ENCODE measurements around the gene MRPL12. TPM values are rescaled to one million over a fixed set of nuclear protein-coding genes. Genes with fewer than 3 reads are reported as not detected.
A peak's percentile ranks its signal among the peaks of the same experiment; 100 is the strongest.

MRPL12 gene
- total and polyA plus RNA-seq, 2 of the 8 experiments (the other 6 are each of a cell fraction or from before 2014, with no cell fraction given), result 120 to 141 TPM

GRCh38 chr17:81715107-81715871 is 12.1 kb downstream of the MRPL12 start:
- no peak overlapping the region for H3K27ac ChIP-seq (ENCODE audit: low read depth, low read length)
- H3K9me3 ChIP-seq (ENCODE audit: insufficient read depth in 2 of 2, low read depth in 1 of 2, low read length in 1 of 2), result no peaks in the 10 kb centered on the region
- H4K5ac ChIP-seq (ENCODE audit: insufficient read length, low read depth, low read length), result no peak overlapping the region
- H4K91ac ChIP-seq (replicated peaks; ENCODE audit: insufficient read length, low read length), result peak overlapping the region; percentile 27
- H2BK120ac ChIP-seq (replicated peaks; ENCODE audit: low read depth, low read length), result no peak overlapping the region
- peaks cover 8% of the 10 kb centered on the region; the same call in 1 of the 2 replicates for H3K79me1 ChIP-seq (ENCODE audit: low read depth, low read length)
- FAIRE-seq (no peak), DNase-seq (ENCODE audit: low read depth in 1 of 2, low spot score in 2 of 2) (no peak)
- H3K18ac ChIP-seq (ENCODE audit: extremely low read depth, low read length), result no peak overlapping the region
- no peak overlapping the region for H2AFZ ChIP-seq (ENCODE audit: low read length)
- no peak overlapping the region for H2BK15ac ChIP-seq (ENCODE audit: low read length)
- H3K4ac ChIP-seq (replicated peaks; ENCODE audit: insufficient read length, low read depth, low read length), result no peak overlapping the region
- no peak overlapping the region; a peak in 1 of 7 replicates for H3K9ac ChIP-seq (replicated peaks in 1 of 4; ENCODE audit: extremely low read depth in 1 of 4, low read depth in 3 of 4, low read length in 3 of 4)
- H2AK5ac ChIP-seq (ENCODE audit: low read depth, low read length), result no peak overlapping the region
- no peak overlapping the region for H3K4me2 ChIP-seq (ENCODE audit: insufficient read depth in 1 of 2, low read depth in 2 of 2, low read length in 2 of 2)
- peak overlapping the region; percentile 51; the same call in 1 of the 2 replicates for H4K8ac ChIP-seq (ENCODE audit: extremely low read depth, insufficient read depth, low read length)
- H3K79me2 ChIP-seq (ENCODE audit: control insufficient read depth in 1 of 2, insufficient read depth in 2 of 2, low read length in 2 of 2), result peaks cover 0 to 7% of the 10 kb centered on the region in 2 experiments; a peak in 1 of 4 replicates
- peaks cover 0 to 21% (median 16%) of the 10 kb centered on the region in 4 experiments; a peak in 5 of 7 replicates for H3K4me1 ChIP-seq (replicated peaks in 1 of 4; ENCODE audit: control insufficient read depth in 3 of 4, insufficient read depth in 4 of 4, low read length in 3 of 4)
- no peaks in the 10 kb centered on the region; a peak in 2 of 7 replicates for H3K27me3 ChIP-seq (replicated peaks in 1 of 4; ENCODE audit: control insufficient read depth in 3 of 4, extremely low read depth in 1 of 4, insufficient read depth in 3 of 4, low read length in 3 of 4)
- no peak overlapping the region for H2BK20ac ChIP-seq (ENCODE audit: low read length)
- no peak overlapping the region for H2BK5ac ChIP-seq (ENCODE audit: low read depth, low read length)
- H2BK12ac ChIP-seq (ENCODE audit: low read depth, low read length), result no peak overlapping the region
- CTCF ChIA-PET (ENCODE audit: partially characterized antibody), result interaction anchor here (0.6 to 2.5 kb wide), 11 partner anchors 10 to 154 kb away, joined by 3 to 13 read pairs (median 4); partner anchors contain the start of gene MRPL12
- H3K14ac ChIP-seq (ENCODE audit: insufficient read length), result no peak overlapping the region
- H4K20me1 ChIP-seq (replicated peaks in 1 of 2; ENCODE audit: control insufficient read depth in 1 of 2, insufficient read depth in 2 of 2, low read length in 2 of 2), result peaks cover 3 to 10% of the 10 kb centered on the region in 2 experiments
- H3K4me3 ChIP-seq (ENCODE audit: extremely low read depth in 1 of 4, insufficient read depth in 2 of 4, low read depth in 3 of 4, low read length in 4 of 4), result no peak overlapping the region
- H3K23ac ChIP-seq (ENCODE audit: insufficient read length), result no peak overlapping the region
- WGBS, 2 experiments (ENCODE audit: extremely low coverage in 1 of 2, insufficient coverage in 1 of 2, insufficient read length in 1 of 2, insufficient replicate concordance in 2 of 2, low coverage in 1 of 2, low lambda C conversion rate in 2 of 2, missing lambda C conversion rate in 1 of 2), result 94% methylated on average over 23 of the region's 32 CpGs; no CpG with 5 or more reads in 1 of the 2 experiments
- peaks cover 20% of the 10 kb centered on the region for H3K23me2 ChIP-seq (ENCODE audit: low read depth, low read length)
- peaks cover 0 to 9% (median 0%) of the 10 kb centered on the region in 4 experiments; a peak in 3 of 8 replicates for H3K36me3 ChIP-seq (ENCODE audit: control insufficient read depth in 2 of 4, insufficient read depth in 4 of 4, low read length in 3 of 4)
- no peak overlapping the region for H3K56ac ChIP-seq (replicated peaks; ENCODE audit: insufficient read length, low read depth, low read length)
- TF ChIP-seq JUND (IDR thresholded peaks at IDR 0.05; ENCODE audit: low read length) (no peak), SP1 (IDR thresholded peaks at IDR 0.05; ENCODE audit: low read depth, low read length) (no peak), TAF7 (optimal IDR thresholded peaks at IDR 0.05; ENCODE audit: borderline replicate concordance, low read depth, low read length) (no peak), RFX5 (IDR thresholded peaks at IDR 0.05; ENCODE audit: borderline replicate concordance, low read depth, low read length) (no peak), EZH2 (IDR thresholded peaks at IDR 0.05; ENCODE audit: low read depth, low read length, severe bottlenecking) (no peak), CREB1 (IDR thresholded peaks at IDR 0.05) (no peak), SIRT6 (IDR thresholded peaks at IDR 0.05; ENCODE audit: low read length) (no peak), MAFK (IDR thresholded peaks at IDR 0.05; ENCODE audit: low read depth, low read length) (no peak), SIN3A (conservative IDR thresholded peaks at IDR 0.05 in 1 of 2, IDR thresholded peaks at IDR 0.05 in 1 of 2; ENCODE audit: low read depth in 1 of 2, low read length in 2 of 2) (no peak), BRCA1 (IDR thresholded peaks at IDR 0.05; ENCODE audit: low read depth, low read length) (no peak)
- POLR2A ChIA-PET (ENCODE audit: partially characterized antibody), result interaction anchor here (0.8 to 25.9 kb wide), 6 partner anchors 7 to 216 kb away, joined by 3 to 436 read pairs (median 176); partner anchors contain the start of genes ARL16, HGS, MRPL12 and SLC25A10
